ENCODE data around the gene DDX41.

Gene DDX41

DNA sequence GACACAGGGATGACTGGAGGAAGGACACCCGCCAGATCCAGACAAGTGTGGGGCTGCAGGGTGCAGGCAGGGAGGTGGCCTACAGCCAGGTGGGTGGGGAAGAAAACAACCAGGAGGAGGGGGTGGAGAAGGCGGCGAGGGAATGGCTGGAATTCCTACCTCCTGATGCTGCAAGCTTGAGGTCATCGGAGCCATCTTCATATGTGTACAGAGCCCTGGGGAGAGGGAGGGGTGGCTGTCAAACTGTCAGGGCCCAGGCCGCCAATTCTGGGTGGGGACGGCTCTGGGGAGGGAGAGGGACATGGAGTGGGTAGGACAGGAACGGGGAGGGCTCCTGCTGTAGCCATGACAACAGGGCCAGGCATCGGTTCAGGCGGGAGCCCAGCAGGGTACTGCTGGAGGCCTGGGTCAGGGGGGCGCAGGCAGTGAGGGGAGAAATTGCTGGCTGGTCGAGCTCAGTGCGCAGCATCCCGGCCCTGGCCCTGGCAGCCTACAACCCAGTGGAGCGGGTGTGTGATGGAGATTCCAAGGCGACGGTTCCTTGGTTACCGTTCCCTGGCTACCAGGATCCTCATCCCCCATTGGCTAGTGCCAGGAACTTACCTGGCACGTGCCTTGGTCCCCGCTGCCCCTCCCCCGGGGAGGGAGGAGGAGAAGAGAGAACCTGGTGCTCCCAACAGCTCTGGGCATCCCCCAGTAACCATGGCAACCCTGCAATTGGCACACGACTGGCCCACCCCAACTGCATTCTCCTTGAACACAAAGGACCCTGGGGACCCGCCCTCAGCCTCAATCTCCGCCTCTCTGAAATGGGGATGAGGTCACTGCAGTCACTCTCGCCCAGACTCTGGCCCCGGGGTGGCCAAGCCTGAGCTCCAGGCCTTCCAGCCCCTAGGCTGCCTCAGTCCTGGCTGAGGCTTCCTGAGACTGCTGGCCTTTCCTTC is 47.8 kb downstream of the DDX41 start:
- peaks cover 27% of the 10 kb centered on the region for H3K4me1 ChIP-seq (ENCODE audit: insufficient read depth, low read length, severe bottlenecking)
- H3K36me3 ChIP-seq (ENCODE audit: insufficient read depth, low read length) = peaks cover 55% of the 10 kb centered on the region
- no peaks in the 10 kb centered on the region for H3K9me3 ChIP-seq (ENCODE audit: low read length)
- TF ChIP-seq CTCF (IDR thresholded peaks at IDR 0.05; ENCODE audit: low read length) (no peak), EZH2 (IDR thresholded peaks at IDR 0.05; ENCODE audit: borderline replicate concordance, low read length) (no peak)
- no peaks in the 10 kb centered on the region for H3K27me3 ChIP-seq (ENCODE audit: insufficient read depth, low read length)
- H3K9ac ChIP-seq (ENCODE audit: low read length) = no peak overlapping the region
- H2AFZ ChIP-seq (ENCODE audit: low read length) = no peak overlapping the region
- H3K4me2 ChIP-seq (ENCODE audit: low read length) = no peak overlapping the region
- H4K20me1 ChIP-seq (ENCODE audit: insufficient read depth, low read length) = no peaks in the 10 kb centered on the region
- H3K9me2 ChIP-seq (ENCODE audit: low read depth, low read length) = no peaks in the 10 kb centered on the region
- no peaks in the 10 kb centered on the region for H3F3A ChIP-seq (ENCODE audit: insufficient read depth, low read length)
- no peak overlapping the region for H3K4me3 ChIP-seq (ENCODE audit: low read depth, low read length, poor library complexity, severe bottlenecking)
- no peaks in the 10 kb centered on the region for H3K79me2 ChIP-seq (ENCODE audit: insufficient read depth, low read length)
- H3K27ac ChIP-seq (ENCODE audit: low read depth, low read length, poor library complexity, severe bottlenecking) = no peak overlapping the region

GRCh38 chr5:177468329-177468684 is 48.5 kb downstream of the DDX41 start:
- Histone ChIP-seq H3K4me3 (ENCODE audit: low read depth, low read length, poor library complexity, severe bottlenecking) (no peak overlapping the region), H3K9me3 (ENCODE audit: low read length) (no peaks in the 10 kb centered on the region), H3K27me3 (ENCODE audit: insufficient read depth, low read length) (no peaks in the 10 kb centered on the region), H2AFZ (ENCODE audit: low read length) (no peak overlapping the region), H3K79me2 (ENCODE audit: insufficient read depth, low read length) (no peaks in the 10 kb centered on the region), H3K9me2 (ENCODE audit: low read depth, low read length) (no peaks in the 10 kb centered on the region), H3K4me1 (ENCODE audit: insufficient read depth, low read length, severe bottlenecking) (peaks cover 27% of the 10 kb centered on the region), H4K20me1 (ENCODE audit: insufficient read depth, low read length) (no peaks in the 10 kb centered on the region), H3K36me3 (ENCODE audit: insufficient read depth, low read length) (peaks cover 60% of the 10 kb centered on the region), H3F3A (ENCODE audit: insufficient read depth, low read length) (no peaks in the 10 kb centered on the region), H3K27ac (ENCODE audit: low read depth, low read length, poor library complexity, severe bottlenecking) (no peak overlapping the region), H3K4me2 (ENCODE audit: low read length) (no peak overlapping the region), H3K9ac (ENCODE audit: low read length) (no peak overlapping the region)
- TF ChIP-seq CTCF (IDR thresholded peaks at IDR 0.05; ENCODE audit: low read length) (no peak), EZH2 (IDR thresholded peaks at IDR 0.05; ENCODE audit: borderline replicate concordance, low read length) (no peak)

DNA sequence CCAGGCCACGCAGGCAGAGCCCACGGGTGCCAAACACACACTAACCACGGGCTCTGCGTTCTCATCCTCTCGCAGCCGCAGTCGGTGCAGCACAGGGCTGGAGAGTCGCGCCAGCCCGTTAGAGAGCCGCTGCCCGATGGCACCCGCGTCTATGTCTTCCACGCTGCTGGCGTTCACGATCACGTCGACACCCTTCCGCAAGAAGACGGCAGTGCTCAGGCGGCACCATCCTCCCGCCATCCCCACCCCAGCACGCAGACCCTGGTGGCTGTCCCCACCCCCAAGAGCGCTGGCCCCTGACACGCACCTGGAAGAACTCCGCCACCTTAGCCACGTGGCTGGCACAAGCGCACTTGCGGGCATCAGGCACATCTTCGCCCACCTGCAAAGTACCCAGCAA is 49.3 kb downstream of the DDX41 start:
- Histone ChIP-seq H3F3A (ENCODE audit: insufficient read depth, low read length) (no peaks in the 10 kb centered on the region), H3K4me1 (ENCODE audit: insufficient read depth, low read length, severe bottlenecking) (peaks cover 25% of the 10 kb centered on the region), H4K20me1 (ENCODE audit: insufficient read depth, low read length) (no peaks in the 10 kb centered on the region), H3K9me3 (ENCODE audit: low read length) (no peaks in the 10 kb centered on the region), H3K9me2 (ENCODE audit: low read depth, low read length) (no peaks in the 10 kb centered on the region), H3K36me3 (ENCODE audit: insufficient read depth, low read length) (peaks cover 66% of the 10 kb centered on the region), H3K9ac (ENCODE audit: low read length) (no peak overlapping the region), H3K27ac (ENCODE audit: low read depth, low read length, poor library complexity, severe bottlenecking) (no peak overlapping the region), H3K79me2 (ENCODE audit: insufficient read depth, low read length) (no peaks in the 10 kb centered on the region), H3K4me2 (ENCODE audit: low read length) (no peak overlapping the region), H2AFZ (ENCODE audit: low read length) (no peak overlapping the region), H3K4me3 (ENCODE audit: low read depth, low read length, poor library complexity, severe bottlenecking) (no peak overlapping the region), H3K27me3 (ENCODE audit: insufficient read depth, low read length) (no peaks in the 10 kb centered on the region)
- TF ChIP-seq CTCF (IDR thresholded peaks at IDR 0.05; ENCODE audit: low read length) (no peak), EZH2 (IDR thresholded peaks at IDR 0.05; ENCODE audit: borderline replicate concordance, low read length) (no peak)

Data from OCI-LY1 (cell line).